HG03439 (cell line): ENCODE measurements around the gene HOXA3.

Source experiments
- ATAC-seq: cut with Tn5 transposase; IDR thresholded peaks from one replicate; pipeline ENCODE4 v1.9.1; 2021; ENCODE audit warnings: mild to moderate bottlenecking, moderate library complexity; ENCODE audit not compliant: unreplicated experiment

HOXA3 gene

GRCh38 chr7:27179503-27180430 lies 27.4 kb upstream of the HOXA3 start:
- ATAC-seq: no peak

- ATAC-seq: no peak
Measured at GRCh38 chr7:27179030-27179429, 26.6 kb upstream of the HOXA3 start.

- no peak for ATAC-seq
Measured at GRCh38 chr7:27178366-27178765, 26.0 kb upstream of the HOXA3 start.

GRCh38 chr7:27177795-27178320 lies 25.5 kb upstream of the HOXA3 start:
- ATAC-seq: no peak

GRCh38 chr7:27176962-27177794 lies 24.8 kb upstream of the HOXA3 start:
- no peak for ATAC-seq

- ATAC-seq: no peak
Measured at GRCh38 chr7:27176524-27176845, 24.1 kb upstream of the HOXA3 start.

- no peak for ATAC-seq
Measured at GRCh38 chr7:27175626-27176523, 23.5 kb upstream of the HOXA3 start.

- ATAC-seq: no peak
Measured at GRCh38 chr7:27174874-27175625, 22.7 kb upstream of the HOXA3 start.

- ATAC-seq: no peak
Measured at GRCh38 chr7:27173956-27174873, 21.8 kb upstream of the HOXA3 start, which contains the start of gene HOXA10. Gene HOXA10 (minus strand): TSS chr7:27174320. CDS start chr7:27174306, 14 bp downstream.

- ATAC-seq: no peak
Measured at GRCh38 chr7:27173511-27173955, 21.1 kb upstream of the HOXA3 start.

GRCh38 chr7:27172823-27173510 lies 20.6 kb upstream of the HOXA3 start:
- ATAC-seq: no peak

- ATAC-seq: no peak
Measured at GRCh38 chr7:27172315-27172774, 20.0 kb upstream of the HOXA3 start.

- no peak for ATAC-seq
Measured at GRCh38 chr7:27171637-27172314, 19.4 kb upstream of the HOXA3 start.

- ATAC-seq: no peak
Measured at GRCh38 chr7:27171325-27171636, 18.9 kb upstream of the HOXA3 start.

GRCh38 chr7:27170426-27171324 lies 18.3 kb upstream of the HOXA3 start:
- no peak for ATAC-seq

- no peak for ATAC-seq
Measured at GRCh38 chr7:27169658-27170425, 17.5 kb upstream of the HOXA3 start.
